ENCODE results near the gene SLC1A4.

DNA sequence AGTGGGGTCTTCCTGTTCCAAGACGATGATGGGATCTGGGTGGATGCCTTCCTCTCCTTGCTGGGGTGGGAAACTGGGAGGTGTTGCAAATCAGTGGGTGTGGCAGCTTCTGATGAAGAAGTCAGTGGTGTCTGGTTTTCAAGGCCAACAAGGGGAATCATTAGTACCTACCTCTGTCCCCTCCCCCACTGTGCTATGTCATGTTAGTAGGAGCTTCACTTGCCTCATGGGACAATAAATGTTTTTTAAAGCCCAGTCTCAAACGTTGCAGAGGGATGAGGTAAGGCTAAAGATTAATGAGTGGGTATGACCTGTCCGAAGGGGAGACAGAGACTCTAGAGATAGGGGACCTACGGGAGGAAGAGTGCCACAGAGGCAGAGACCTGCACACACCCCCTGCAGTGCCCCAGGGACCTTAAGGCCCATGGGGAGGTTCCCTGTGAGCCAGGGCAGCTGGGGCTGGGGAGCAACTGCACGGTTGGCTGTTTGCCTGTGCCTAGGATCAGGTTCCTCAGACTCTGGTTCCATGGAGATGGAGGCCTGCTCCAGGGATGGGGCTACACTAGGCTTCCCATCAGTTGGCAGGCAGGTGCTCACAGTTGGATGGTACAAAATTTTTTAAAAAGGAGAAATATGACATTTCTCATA, 37.8 kb upstream of the SLC1A4 start:
- TF ChIP-seq POLR2A (IDR thresholded peaks at IDR 0.05): no peak
- TF ChIP-seq, protein P1, sequence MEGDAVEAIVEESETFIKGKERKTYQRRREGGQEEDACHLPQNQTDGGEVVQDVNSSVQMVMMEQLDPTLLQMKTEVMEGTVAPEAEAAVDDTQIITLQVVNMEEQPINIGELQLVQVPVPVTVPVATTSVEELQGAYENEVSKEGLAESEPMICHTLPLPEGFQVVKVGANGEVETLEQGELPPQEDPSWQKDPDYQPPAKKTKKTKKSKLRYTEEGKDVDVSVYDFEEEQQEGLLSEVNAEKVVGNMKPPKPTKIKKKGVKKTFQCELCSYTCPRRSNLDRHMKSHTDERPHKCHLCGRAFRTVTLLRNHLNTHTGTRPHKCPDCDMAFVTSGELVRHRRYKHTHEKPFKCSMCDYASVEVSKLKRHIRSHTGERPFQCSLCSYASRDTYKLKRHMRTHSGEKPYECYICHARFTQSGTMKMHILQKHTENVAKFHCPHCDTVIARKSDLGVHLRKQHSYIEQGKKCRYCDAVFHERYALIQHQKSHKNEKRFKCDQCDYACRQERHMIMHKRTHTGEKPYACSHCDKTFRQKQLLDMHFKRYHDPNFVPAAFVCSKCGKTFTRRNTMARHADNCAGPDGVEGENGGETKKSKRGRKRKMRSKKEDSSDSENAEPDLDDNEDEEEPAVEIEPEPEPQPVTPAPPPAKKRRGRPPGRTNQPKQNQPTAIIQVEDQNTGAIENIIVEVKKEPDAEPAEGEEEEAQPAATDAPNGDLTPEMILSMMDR (IDR thresholded peaks at IDR 0.05): no peak

Measured in tibial nerve (tissue), 3 donors.